Osteoblast (primary cell): ENCODE data around the gene CHRDL2. TPM values are rescaled to one million over a fixed set of nuclear protein-coding genes. Genes with fewer than 3 reads are reported as not detected.
A peak's percentile ranks its signal among the peaks of the same experiment; 100 is the strongest.

Source experiments
- DNase-seq: peaks from one replicate; pipeline ENCODE4 v3.0.0; 2011; ENCODE audit warnings: low spot score, mixed read lengths; ENCODE audit not compliant: insufficient read length; ENCODE audit errors: missing footprints
- H2AFZ ChIP-seq: 2 replicates; pipeline ENCODE4 v1.6.0; 2011; ENCODE audit warnings: mild to moderate bottlenecking, low read length
- H3K27ac ChIP-seq: 2 replicates; pipeline ENCODE4 v1.5.1; 2011; ENCODE audit warnings: mild to moderate bottlenecking, low read depth, low read length, moderate library complexity
- H3K27me3 ChIP-seq: 2 replicates; pipeline ENCODE4 v1.6.0; 2012; ENCODE audit warnings: mild to moderate bottlenecking, control low read depth, inconsistent platforms, low read length, moderate library complexity; ENCODE audit not compliant: insufficient read depth
- H3K36me3 ChIP-seq: 2 replicates; pipeline ENCODE4 v1.5.1; 2011; ENCODE audit warnings: mild to moderate bottlenecking, low read length, control low read depth, moderate library complexity; ENCODE audit not compliant: insufficient read depth
- H3K4me1 ChIP-seq: 2 replicates; pipeline ENCODE4 v1.5.1; 2011; ENCODE audit warnings: mild to moderate bottlenecking, low read length, control low read depth, moderate library complexity; ENCODE audit not compliant: insufficient read depth
- H3K4me2 ChIP-seq: 2 replicates; pipeline ENCODE4 v1.6.0; 2011; ENCODE audit warnings: mild to moderate bottlenecking, low read length; ENCODE audit not compliant: insufficient read depth
- H3K4me3 ChIP-seq: fragments of 200-600 bp; sonication (generic); 3 replicates; pipeline ENCODE4 v1.5.1; 2012; ENCODE audit warnings: mild to moderate bottlenecking, low read length, inconsistent platforms; ENCODE audit not compliant: insufficient read depth
- H3K79me2 ChIP-seq: 2 replicates; pipeline ENCODE4 v1.6.0; 2012; ENCODE audit warnings: mild to moderate bottlenecking, low read length, control low read depth, inconsistent platforms; ENCODE audit not compliant: insufficient read depth
- H3K9me3 ChIP-seq: 2 replicates; pipeline ENCODE4 v1.5.1; 2011; ENCODE audit warnings: low read depth, low read length, control low read depth
- H4K20me1 ChIP-seq: 2 replicates; pipeline ENCODE4 v1.6.0; 2012; ENCODE audit warnings: mild to moderate bottlenecking, low read length, control low read depth; ENCODE audit not compliant: insufficient read depth
- CTCF ChIP-seq: IDR thresholded peaks from 2 replicates; pipeline ENCODE4 v1.5.1; 2011; ENCODE audit warnings: mild to moderate bottlenecking, low read depth, low read length, moderate library complexity; ENCODE audit errors: extremely low read depth
- total RNA-seq: library from RNA; depleted of rRNA; stranded (reverse); fragments of >200 nt; gene quantifications from 2 replicates; pipeline ENCODE4 v1.2.3, GENCODE V29; 2012

The CHRDL2 gene
- total RNA-seq, 1 donor: under 0.01 TPM

GRCh38 chr11:74683279-74683871 lies 47.9 kb downstream of the CHRDL2 start:
- Histone ChIP-seq H3K79me2 (no peaks in the 10 kb centered on the region), H3K27me3 (no peaks in the 10 kb centered on the region), H2AFZ (peak overlapping the region; percentile 73), H3K4me2 (peak overlapping the region; percentile 73), H3K36me3 (no peaks in the 10 kb centered on the region), H3K4me1 (peaks cover 47% of the 10 kb centered on the region), H3K27ac (peak overlapping the region; percentile 65), H3K4me3 (peak overlapping the region; percentile 67), H4K20me1 (no peaks in the 10 kb centered on the region), H3K9me3 (no peaks in the 10 kb centered on the region)
- peak; percentile 39 for TF ChIP-seq CTCF
- DNase-seq: peak; percentile 93

DNA sequence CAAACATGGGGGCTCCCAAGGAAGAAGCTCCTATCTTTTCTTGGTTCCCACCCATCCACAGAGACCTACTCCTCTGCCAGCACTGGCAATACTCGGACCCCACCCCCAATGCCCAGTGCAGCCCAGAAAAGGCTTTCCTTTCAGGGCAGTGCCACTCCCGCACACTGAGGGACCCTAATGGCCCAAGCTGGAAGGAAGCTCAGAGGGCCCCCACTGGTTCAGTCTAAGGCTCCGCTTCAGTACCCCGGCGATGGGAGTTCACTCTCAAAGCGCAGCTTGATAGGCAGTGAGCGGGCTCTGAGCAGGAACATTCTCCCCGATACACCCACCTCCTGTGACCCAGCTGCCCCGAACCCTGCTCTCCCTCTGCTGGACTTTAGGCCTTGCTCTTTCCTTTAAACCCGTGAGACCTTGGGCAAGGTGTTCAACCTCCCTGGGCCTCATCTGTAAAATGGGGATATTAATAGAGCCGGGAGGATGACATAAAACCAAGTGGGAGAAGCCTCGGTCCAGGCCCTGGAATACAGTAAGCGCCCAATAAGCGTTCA lies 48.4 kb downstream of the CHRDL2 start:
- H3K79me2 ChIP-seq: no peaks in the 10 kb centered on the region
- H3K4me3 ChIP-seq: peak overlapping the region; percentile 67
- H3K9me3 ChIP-seq: no peaks in the 10 kb centered on the region
- no peaks in the 10 kb centered on the region for H4K20me1 ChIP-seq
- H3K27ac ChIP-seq: peak overlapping the region; percentile 65
- peak overlapping the region; percentile 73 for H3K4me2 ChIP-seq
- H2AFZ ChIP-seq: peak overlapping the region; percentile 73
- no peaks in the 10 kb centered on the region for H3K27me3 ChIP-seq
- H3K4me1 ChIP-seq: peaks cover 42% of the 10 kb centered on the region
- no peak for TF ChIP-seq CTCF
- H3K36me3 ChIP-seq: no peaks in the 10 kb centered on the region
- DNase-seq: no peak

- H3K4me3 ChIP-seq: no peak overlapping the region
- TF ChIP-seq CTCF: no peak
- H3K27ac ChIP-seq: no peak overlapping the region
- H3K27me3 ChIP-seq: no peaks in the 10 kb centered on the region
- H3K36me3 ChIP-seq: no peaks in the 10 kb centered on the region
- H3K79me2 ChIP-seq: no peaks in the 10 kb centered on the region
- no peaks in the 10 kb centered on the region for H3K9me3 ChIP-seq
- no peak overlapping the region for H3K4me2 ChIP-seq
- DNase-seq: peak; percentile 77
- H3K4me1 ChIP-seq: peaks cover 33% of the 10 kb centered on the region
- no peaks in the 10 kb centered on the region for H4K20me1 ChIP-seq
- peak overlapping the region; percentile 36 for H2AFZ ChIP-seq
Measured at GRCh38 chr11:74681686-74682651, 49.3 kb downstream of the CHRDL2 start.
